ENCODE results near the gene FGG. TPM values are rescaled to one million over a fixed set of nuclear protein-coding genes. Genes with fewer than 3 reads are reported as not detected.

FGG gene
- total and polyA plus RNA-seq, 2 donors (not counting 3 experiments of a cell fraction or from before 2014, with no cell fraction given) = not detected

GRCh38 chr4:154616287-154616686 lies 3.8 kb upstream of the FGG start:
- no peaks in the 10 kb centered on the region for H3K4me1 ChIP-seq (ENCODE audit: control insufficient read depth, extremely low read depth, insufficient read depth, low read length)
- no TSS peak for BruUV-seq (replicated peaks)
- no peak for FAIRE-seq

More at GRCh38 chr4:154616287-154616686, 3.8 kb upstream of the FGG start:
- no peak overlapping the region for H3K27ac ChIP-seq (ENCODE audit: insufficient read depth, low read depth, low read length)
- ChIA-PET POLR2A (no interaction called here), CTCF (interaction anchor here (0.9 to 5.2 kb wide), 4 partner anchors 10 to 63 kb away, joined by 3 to 112 read pairs (median 49); partner anchors contain the start of gene FGB)
- H4K20me1 ChIP-seq (replicated peaks; ENCODE audit: control insufficient read depth, extremely low read depth, insufficient read depth, low read length) = no peaks in the 10 kb centered on the region
- no peak overlapping the region for H2AFZ ChIP-seq (ENCODE audit: low read depth, low read length)
- no peak for TF ChIP-seq POLR2AphosphoS5 (IDR thresholded peaks at IDR 0.05; ENCODE audit: insufficient read depth, low read depth, low read length)
- TF ChIP-seq MYC (IDR thresholded peaks at IDR 0.05; ENCODE audit: low read depth, low read length) = no peak
- TF ChIP-seq FOS (IDR thresholded peaks at IDR 0.05; ENCODE audit: borderline replicate concordance, insufficient read depth, low read length) = no peak
- TF ChIP-seq GATA2 (IDR thresholded peaks at IDR 0.05; ENCODE audit: insufficient read depth, insufficient read length, low read depth, low read length) = no peak
- no peak for TF ChIP-seq JUN (IDR thresholded peaks at IDR 0.05; ENCODE audit: borderline replicate concordance, insufficient read depth, insufficient read length, low read depth)
- TF ChIP-seq POLR2A (IDR thresholded peaks at IDR 0.05; ENCODE audit: low read depth, low read length) = no peak
- TF ChIP-seq EZH2 (IDR thresholded peaks at IDR 0.05; ENCODE audit: borderline replicate concordance, low read depth, low read length, severe bottlenecking) = no peak
- TF ChIP-seq, protein P1, sequence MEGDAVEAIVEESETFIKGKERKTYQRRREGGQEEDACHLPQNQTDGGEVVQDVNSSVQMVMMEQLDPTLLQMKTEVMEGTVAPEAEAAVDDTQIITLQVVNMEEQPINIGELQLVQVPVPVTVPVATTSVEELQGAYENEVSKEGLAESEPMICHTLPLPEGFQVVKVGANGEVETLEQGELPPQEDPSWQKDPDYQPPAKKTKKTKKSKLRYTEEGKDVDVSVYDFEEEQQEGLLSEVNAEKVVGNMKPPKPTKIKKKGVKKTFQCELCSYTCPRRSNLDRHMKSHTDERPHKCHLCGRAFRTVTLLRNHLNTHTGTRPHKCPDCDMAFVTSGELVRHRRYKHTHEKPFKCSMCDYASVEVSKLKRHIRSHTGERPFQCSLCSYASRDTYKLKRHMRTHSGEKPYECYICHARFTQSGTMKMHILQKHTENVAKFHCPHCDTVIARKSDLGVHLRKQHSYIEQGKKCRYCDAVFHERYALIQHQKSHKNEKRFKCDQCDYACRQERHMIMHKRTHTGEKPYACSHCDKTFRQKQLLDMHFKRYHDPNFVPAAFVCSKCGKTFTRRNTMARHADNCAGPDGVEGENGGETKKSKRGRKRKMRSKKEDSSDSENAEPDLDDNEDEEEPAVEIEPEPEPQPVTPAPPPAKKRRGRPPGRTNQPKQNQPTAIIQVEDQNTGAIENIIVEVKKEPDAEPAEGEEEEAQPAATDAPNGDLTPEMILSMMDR (IDR thresholded peaks at IDR 0.05; ENCODE audit: extremely low read depth in 1 of 2, insufficient read depth in 1 of 2, low read depth in 1 of 2, low read length in 2 of 2) = no peak
- no peak for TF ChIP-seq MAX (IDR thresholded peaks at IDR 0.05; ENCODE audit: insufficient read depth, insufficient read length)
- H3K9me1 ChIP-seq (replicated peaks; ENCODE audit: control insufficient read depth, extremely low read depth, insufficient read depth, low read length) = no peaks in the 10 kb centered on the region
- H3K27me3 ChIP-seq (ENCODE audit: control insufficient read depth in 2 of 2, insufficient read depth in 2 of 2, low read length in 2 of 2) = peaks cover 0 to 4% of the 10 kb centered on the region in 2 experiments
- no peaks in the 10 kb centered on the region for H3K36me3 ChIP-seq (ENCODE audit: control insufficient read depth in 2 of 2, extremely low read depth in 1 of 2, insufficient read depth in 2 of 2, low read length in 2 of 2)
- no peak overlapping the region for H3K4me2 ChIP-seq (ENCODE audit: insufficient read depth, low read length)
- no peak overlapping the region for H3K9ac ChIP-seq (replicated peaks; ENCODE audit: extremely low read depth, insufficient read depth, low read length)
- intact Hi-C loops (cut with micrococcal nuclease) = loop anchor here (5.0 kb wide), 1 partner anchor 829 kb away; the partner anchor contains the start of gene SFRP2
- dilution Hi-C loops (cut with MboI; ENCODE audit: extremely low pct_ligation_motif_present, low sequenced_read_pairs) = no loop called here
- no peaks in the 10 kb centered on the region for H3K79me2 ChIP-seq (ENCODE audit: control insufficient read depth, insufficient read depth, low read length)
- no peak for DNase-seq (ENCODE audit: low read depth, low spot score)
- no peaks in the 10 kb centered on the region for H3K9me3 ChIP-seq (replicated peaks; ENCODE audit: control insufficient read depth, insufficient read depth, low read length)
- no peak overlapping the region for H3K4me3 ChIP-seq (replicated peaks in 1 of 3; ENCODE audit: insufficient read depth in 1 of 3, low read depth in 1 of 3, low read length in 3 of 3)
